Iris pigment epithelial cell (primary cell): ENCODE measurements around the gene PAN2.
"Not testable (repeated sequence)": the region's sequence is repeated elsewhere in the genome, so short reads cannot be mapped to it uniquely, and the experiment has no call there.

ENCODE experiments used
- DNase-seq: peaks from one replicate; pipeline ENCODE4 v3.0.0-alpha.2; 2011; ENCODE audit warnings: low read depth

Gene PAN2

GRCh38 chr12:56346675-56347074 lies 12.9 kb upstream of the PAN2 start:
- DNase-seq = peak; percentile 12

DNA sequence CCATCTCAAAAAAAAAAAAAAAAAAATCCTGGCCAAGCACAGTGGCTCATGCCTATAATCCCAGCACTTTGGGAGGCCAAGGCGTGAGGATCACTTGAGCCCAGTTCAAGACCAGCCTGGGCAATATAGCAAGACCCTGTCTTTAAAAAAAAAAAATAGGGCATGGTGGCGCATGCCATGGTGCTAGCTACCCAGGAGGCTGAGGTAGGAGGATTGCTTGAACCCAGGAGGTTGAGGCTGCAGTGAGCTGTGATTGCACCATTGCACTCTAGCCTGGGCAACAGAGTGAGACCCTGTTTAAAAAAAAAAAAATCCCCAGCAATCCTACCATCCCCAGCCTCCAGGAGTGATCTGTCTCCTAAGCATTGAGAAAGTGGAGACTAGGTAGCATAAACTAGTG lies 8.5 kb upstream of the PAN2 start:
- not testable (repeated sequence) for DNase-seq

DNA sequence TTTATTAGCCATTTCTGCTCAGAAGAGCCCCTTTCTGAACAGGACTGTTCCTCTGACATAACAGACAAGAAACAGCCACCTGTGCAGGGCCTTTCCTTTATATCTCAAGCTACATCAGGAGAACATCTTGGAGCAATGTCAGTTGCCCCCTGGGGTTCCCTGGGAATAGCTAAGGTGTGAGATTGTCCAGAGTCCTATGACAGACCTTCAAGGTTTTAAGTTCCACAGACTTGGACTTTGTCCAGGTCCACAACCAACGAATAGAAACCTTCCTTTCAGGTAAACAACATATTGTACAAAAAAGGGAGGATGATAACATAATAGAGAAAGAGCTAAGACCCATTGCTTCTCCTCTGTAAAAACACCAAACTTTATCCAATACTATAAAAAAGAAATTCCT lies 7.8 kb upstream of the PAN2 start:
- no peak for DNase-seq

- no peak for DNase-seq
These were observed 5.3 kb upstream of the PAN2 start for GRCh38 chr12:56339158-56339422.

DNA sequence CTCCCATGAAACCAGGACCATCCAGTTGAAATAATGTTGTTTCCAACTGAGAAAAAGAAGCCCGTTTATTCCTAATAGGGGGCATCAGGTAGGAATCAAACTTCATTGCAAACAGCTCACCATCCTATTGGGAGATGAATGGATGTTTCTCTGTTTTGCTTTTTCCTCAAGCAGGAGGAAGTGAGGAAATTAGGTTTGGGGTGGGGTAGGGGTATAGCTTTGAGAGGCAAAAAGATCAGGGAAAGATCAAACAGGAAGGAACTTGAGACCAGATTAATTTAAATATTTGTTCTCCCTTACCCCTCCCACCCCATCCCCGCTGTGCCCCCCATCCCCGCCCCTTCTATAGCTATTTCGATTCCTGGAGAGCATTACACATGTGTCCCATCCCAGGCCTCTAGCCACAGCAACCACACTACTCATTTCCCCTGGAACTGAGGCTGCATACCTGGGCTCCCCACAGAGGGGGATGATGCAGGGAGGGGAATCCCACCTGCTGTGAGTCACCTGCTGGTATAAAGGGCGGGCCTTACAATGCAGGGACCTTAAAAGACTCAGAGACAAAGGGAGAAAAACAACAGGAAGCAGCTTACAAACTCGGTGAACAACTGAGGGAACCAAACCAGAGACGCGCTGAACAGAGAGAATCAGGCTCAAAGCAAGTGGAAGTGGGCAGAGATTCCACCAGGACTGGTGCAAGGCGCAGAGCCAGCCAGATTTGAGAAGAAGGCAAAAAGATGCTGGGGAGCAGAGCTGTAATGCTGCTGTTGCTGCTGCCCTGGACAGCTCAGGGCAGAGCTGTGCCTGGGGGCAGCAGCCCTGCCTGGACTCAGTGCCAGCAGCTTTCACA lies 4.7 kb upstream of the PAN2 start, which contains the start of gene IL23A:
Gene IL23A (plus strand): TSS at position 577 of the 850 bp plus-strand sequence. CDS start 161 bp downstream, at position 738.
- peak; percentile 61 for DNase-seq

DNA sequence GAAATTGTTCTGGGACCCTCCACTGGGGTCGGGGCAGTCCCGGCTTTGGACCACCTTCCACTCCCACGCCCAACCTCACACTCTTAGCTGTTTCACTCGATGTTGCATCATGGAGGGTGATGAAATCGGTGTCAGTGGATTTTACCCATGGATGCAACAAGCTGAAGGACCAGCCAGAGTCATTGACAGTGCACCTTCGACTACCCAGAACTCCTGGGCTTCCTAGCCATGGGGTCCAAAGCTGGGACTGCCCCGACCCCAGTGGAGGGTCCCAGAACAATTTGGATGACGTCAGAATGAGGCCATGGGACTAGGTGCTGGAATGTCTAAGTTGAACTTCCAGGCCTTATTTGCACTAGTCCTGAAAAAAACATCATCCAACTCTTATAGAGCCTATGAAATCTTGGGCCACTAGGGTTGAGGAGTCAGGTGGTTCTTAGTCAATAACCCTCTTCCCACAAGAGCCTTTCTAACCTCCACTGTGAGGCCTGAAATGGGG lies 4.0 kb upstream of the PAN2 start:
- peak; percentile 18 for DNase-seq

DNA sequence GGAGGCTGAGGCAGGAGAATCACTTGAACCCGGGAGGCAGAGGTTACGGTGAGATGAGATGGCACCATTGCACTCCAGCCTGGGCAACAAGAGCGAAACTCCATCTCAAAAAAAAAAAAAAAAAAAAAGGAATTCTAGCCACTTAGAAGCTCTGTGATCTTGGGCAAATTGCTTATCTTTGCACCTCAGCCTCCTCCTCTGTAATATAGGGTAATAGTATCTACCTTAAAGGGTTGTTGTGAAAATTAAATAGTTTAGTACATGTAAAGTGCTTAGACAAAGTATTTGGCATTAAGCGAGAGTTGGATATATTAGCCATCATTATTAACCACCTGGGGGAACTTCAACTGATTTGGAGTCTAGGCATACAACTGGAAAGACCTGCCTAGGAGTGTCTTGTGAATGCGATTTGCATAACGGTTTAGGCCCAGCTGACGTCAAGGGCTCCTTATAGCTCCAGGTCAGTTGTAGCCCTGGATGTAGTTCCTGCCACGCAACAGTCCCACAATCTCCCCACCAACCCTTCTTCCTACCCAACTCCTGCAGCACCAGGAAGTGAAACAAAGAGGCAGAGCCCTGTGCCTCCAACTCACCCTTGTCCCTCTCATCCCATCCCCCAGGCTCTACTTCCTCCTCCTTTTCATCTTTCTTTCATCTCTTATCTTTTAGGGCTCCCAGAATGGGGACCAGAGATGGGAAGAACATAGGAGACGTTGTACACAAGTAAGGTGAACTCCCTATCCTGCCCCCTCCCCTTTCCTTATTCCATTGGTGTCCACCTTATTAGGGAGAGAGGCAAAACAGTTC lies 2.8 kb upstream of the PAN2 start:
- no peak for DNase-seq

- DNase-seq = not testable (repeated sequence)
These were observed 1.7 kb upstream of the PAN2 start for GRCh38 chr12:56335527-56335926.

GRCh38 chr12:56334490-56334793 lies 642 bp upstream of the PAN2 start:
- no peak for DNase-seq

DNA sequence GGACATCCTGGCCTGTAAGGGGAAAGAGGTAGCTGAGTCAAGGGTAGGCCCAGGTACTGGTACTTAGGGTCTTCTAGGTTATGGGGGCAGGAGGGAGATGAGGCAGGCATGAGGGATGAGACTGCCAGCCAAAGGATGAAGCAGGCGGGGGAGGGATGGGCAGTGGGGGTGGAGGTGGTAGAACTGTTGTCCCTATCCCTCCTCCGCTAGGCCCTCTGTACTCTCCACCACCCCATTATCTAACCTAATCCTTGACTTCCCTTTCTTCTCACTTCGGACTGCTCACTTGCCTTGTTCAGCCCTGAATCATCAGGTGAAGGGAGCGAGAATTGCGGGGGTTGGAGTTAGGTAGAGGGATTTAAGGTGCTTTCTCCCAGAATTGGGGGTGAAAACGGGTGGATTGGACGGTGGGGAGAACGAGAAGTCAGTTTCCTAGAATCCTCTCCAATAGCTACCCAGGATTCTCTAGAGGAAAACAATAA lies 562 bp downstream of the PAN2 start:
- DNase-seq = no peak

DNA sequence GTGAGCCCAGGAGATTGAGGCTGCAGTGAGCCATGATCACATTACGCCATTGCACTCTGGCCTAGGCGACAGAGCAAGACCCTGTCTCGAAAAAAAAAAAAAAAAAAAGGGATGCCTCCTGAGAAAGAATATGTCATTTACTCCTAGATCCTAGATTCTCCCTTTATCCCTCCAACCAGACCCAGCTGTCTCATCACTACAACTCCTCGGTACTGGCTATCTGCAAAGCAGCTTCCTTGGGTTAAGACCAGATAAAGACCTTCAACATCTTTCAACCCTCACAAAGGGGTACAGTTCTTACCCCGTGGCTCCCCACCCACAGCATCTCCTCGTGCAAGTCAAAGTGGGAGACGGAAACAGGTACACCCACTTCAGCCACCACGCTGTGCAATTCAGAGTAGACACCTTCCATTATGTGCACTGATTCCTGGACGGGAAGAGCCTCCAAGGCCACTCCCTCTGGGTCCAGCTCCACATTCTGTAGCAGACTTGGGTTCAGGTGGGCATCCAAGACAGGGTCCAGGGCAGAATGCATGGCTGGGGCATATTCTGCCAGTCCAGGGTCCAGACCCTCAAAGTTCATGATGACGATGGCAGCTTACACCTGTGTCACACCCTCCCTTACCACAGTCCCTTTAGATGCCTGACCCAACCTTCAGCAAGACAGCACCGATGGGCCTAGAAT lies 1.1 kb downstream of the PAN2 start:
- no peak for DNase-seq

- no peak for DNase-seq
These were observed 2.8 kb downstream of the PAN2 start for GRCh38 chr12:56330936-56331490.

- DNase-seq = no peak
These were observed 7.3 kb downstream of the PAN2 start for GRCh38 chr12:56326533-56326932.

DNA sequence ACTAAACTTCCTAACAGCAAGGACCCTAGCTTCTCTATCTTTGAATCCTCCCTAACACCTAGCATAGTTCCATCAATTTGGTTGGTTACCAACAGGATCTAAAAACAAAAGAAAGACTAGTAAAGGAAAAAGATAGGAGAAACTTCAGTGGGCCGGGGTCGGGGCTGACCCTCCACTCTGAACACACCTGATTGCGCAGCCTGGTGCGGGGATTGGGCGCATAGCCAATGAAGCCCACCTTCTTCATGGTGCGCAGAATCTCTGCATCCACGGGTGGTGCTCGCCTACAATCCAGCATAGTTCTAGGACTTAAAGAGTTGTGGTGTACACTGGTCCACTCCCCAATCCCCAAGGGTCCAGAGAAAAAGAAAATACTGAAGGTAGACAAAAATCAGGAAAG lies 7.7 kb downstream of the PAN2 start:
- DNase-seq = no peak

DNA sequence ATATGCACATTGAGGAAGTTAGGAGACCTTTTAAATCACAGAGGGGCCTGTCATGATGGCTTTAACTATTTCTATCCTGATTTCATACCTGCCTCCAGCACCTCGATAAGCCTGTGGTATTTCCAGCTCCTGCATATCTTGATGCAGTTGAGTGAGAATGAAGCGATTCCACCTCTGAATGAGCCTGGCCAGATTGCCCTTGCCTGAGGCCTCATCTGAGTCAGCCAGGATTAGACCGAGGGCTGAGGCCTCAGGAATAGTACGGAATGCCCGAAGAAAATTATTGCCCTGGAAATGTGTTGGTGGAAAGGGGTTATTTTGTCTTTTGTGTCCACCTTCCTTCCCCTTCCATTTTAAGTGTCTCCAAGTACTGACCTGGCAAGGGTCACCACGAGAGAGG lies 9.6 kb downstream of the PAN2 start:
- no peak for DNase-seq

- not testable (repeated sequence) for DNase-seq
These were observed 12.2 kb downstream of the PAN2 start for GRCh38 chr12:56321610-56322009.

GRCh38 chr12:56321027-56321426 lies 12.8 kb downstream of the PAN2 start:
- DNase-seq = peak; percentile 38

- DNase-seq = no peak
These were observed 16.1 kb downstream of the PAN2 start for GRCh38 chr12:56317675-56318074.

DNA sequence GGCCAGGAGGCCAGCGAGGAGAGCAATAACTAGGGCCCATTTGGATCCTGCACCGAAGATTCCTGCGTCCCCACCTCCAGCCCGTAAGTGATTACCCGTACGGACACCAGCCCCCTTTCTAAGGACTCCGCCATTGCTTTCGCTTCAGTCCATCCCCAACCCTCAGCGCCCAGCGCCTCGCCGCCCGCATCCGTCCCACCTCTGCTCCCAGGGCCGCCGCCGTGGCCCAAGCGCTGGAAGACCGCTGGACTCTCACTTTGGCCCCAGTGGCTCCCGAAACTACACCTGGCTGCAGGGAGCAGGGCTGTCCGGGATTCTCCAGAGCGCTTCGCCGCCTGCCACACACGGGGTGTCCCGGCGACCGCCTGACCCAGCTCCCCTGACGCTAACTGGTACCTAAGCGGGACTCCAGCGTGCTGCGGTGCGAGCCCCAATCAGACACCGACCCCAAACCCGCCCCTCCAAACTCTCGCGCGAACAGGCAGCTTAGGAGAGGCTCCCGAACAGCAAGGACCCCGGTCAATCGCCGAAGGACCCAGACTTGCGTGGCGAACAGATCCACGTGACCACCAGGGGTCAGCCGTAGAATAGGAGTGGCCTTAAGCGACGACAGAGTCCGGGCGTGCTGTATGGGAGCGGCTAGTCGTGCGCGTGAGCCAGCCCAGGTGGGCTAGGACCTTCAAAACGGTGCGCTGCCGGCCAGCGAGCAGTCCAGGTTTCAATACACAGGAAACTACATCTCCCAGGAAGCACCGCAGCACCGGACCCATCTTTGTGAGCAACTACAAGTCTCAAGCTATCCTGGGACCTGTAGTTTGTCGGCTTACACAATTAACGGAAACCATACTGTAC lies 18.0 kb downstream of the PAN2 start, which contains the start of gene CNPY2:
Gene CNPY2 (minus strand): TSS at position 367 of the 852 bp plus-strand sequence. CDS start 771 bp downstream, outside the sequence.
- DNase-seq = peak; percentile 99

- DNase-seq = peak; percentile 18
These were observed 18.6 kb downstream of the PAN2 start for GRCh38 chr12:56315249-56315621.

DNA sequence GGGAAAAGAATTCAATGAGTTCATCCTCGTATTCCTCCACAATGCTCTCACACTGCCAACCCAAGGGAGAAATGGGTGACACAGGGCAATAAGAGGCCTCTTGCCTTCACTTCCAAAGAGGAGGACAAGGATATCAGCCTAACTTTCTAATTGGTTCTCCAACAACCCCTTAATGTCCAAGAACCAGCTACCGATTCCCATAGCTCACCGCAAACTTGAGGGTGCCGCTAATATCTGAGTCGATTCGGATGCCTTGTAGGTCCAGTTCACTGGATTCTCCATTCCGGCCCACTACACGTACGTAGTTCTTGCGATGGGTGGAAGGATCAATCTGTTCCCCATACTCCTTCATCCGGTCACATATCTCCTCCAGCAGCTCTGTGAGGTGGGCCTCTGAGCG lies 22.8 kb downstream of the PAN2 start:
- no peak for DNase-seq
